Dedifferentiated amniotic fluid mesenchymal stem cell (primary cell): Measurements from ENCODE around the gene MTMR3.
"Not testable (repeated sequence)": the region's sequence is repeated elsewhere in the genome, so short reads cannot be mapped to it uniquely, and the experiment has no call there.

Source experiments
- DNase-seq: peaks from one replicate; pipeline ENCODE4 v3.0.0-alpha.2; 2016; ENCODE audit errors: extremely low spot score

MTMR3 gene

DNA sequence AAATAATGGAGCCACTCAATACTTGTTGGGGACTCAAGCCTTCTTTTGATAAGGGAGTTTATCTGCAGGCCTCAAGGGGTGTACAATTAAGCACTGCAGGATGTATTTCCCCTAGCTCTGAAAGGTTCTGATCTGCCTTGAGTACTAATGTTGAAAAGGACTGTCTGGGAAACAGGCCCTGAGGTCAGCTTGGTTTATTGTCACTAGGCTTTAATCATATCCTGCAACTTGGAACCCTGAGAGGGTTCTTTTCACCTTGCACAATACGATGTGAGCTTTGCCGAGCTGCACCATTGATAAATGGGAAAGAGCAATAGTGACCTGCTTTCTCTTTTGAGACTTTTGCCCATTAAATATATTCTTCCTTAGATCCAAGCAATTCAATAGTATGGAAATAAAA lies 165.7 kb downstream of the MTMR3 start:
- no peak for DNase-seq

DNA sequence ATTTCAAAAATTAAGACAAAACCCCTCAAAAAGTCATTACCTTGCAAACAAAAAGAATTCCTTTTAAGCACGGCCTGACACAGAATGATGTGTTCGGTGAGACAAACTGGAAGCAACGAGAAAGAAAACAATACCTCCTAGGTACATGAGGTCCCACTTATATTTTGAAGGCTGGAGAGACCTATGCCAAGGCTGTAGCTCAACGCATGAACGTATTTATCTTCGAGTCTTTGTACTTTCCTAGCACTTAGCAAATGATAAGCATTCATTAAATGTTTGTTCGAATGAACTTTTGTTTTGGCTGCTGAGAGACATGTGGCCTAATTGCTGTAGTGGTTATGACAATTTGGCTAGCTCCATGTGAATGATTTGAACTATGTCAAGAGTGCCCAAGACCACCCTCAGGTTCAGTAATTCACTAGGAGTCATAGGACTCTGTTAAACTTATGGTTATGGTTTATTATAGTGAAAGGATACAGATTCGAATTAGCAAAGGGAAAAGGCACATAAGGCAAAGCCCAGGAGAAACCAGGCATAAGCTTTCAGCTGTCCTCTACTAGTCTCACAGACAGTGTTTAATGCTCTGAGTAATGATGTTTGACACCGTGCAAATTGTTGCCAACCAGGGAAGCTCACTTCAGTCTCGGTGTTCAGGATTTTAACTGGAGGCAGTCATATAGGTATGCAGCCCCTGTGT lies 171.2 kb downstream of the MTMR3 start:
- no peak for DNase-seq

DNA sequence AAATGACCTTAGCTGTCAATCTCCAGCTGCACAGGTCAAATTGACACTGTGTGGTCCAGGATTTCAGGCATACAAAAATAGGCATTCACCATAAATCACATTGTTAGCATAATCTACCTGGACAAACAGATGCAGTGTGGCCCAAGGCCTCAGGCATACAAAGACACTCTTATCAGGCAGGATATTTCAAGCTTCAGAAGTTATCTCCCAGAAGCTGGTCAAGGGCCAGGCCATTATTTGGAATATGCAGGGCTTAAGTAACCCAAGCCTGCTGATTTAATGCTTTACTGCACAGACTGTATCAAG lies 171.7 kb downstream of the MTMR3 start:
- DNase-seq = no peak

DNA sequence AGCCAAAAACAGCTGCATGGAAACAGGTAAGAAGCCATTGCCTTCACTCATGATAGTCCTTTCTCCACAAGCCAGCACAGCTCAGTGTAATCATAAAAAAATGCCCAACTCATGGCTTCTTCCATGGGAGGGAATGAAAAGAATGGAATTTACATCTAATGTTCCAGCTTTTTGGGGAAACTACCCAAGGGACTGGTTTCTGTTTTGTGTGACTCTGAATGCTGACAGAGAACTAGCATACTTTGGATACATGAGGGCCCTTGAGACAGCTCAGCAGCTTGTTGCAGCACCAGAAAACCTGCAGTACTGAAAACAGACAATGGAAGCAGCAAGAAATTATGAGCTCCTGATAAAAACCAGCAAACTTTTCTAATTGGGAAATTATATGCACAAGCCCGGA lies 173.0 kb downstream of the MTMR3 start:
- no peak for DNase-seq

DNA sequence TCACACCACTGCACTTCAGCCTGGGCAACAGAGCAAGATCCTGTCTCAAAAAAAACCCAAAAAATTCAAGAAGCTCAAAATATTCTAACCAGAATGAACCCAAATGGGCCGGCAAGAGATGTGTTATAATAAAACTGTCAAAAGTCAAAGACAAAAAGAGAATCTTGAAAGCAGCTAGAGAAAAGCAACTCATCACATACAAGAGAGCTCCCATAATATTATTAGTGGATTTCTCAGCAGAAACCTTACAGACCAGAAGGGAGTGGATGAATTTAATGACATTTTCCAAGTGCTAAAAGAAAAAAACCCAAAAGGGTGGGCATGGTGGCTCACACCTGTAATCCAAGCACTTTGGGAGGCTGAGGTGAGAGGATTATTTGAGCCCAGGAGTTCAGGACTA lies 174.4 kb downstream of the MTMR3 start:
- DNase-seq = no peak

DNA sequence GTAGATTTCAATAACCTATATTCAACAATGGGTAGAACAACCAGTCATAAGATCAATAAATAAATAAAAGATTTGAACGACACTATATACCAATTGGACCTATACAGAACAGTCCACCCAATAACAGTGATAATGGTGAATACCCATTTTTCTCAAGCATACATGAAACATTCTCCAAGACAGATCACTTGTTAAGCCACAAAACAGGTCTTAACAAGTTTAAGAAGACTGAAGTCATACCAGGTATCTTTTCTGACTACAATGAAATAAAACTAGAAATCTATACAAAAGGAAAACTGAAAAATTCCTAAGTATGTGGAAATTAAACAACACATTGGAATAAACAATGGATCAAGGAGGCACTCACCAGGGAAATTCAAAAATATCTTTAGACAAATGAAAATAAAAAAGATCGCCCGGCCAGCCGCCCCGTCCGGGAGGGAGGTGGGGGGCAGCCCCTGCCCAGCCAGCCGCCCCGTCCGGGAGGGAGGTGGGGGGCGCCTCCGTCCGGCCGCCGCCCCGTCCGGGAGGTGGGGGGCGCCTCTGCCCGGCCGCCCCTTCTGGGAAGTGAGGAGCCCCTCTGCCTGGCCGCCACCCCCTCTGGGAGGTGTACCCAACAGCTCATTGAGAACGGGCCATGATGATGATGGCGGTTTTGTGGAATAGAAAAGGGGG lies 176.5 kb downstream of the MTMR3 start:
- DNase-seq = not testable (repeated sequence)

DNA sequence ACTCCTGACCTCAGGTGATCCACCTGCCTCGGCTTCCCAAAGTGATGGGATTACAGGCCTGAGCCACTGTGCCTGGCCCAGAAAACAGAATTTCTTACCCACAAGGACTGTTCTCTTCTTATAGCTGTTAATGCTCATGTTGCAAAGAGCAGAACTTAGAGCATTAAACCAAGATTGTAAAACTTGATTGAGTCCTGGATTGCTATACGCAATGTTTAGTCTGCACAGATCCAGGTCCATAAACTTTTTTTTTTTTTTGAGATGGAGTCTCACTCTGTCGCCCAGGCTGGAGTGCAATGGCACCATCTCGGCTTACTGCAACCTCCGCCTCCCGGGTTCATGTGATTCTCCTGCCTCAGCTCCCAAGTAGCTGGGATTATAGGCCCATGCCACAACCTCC lies 178.1 kb downstream of the MTMR3 start:
- DNase-seq = not testable (repeated sequence)

DNA sequence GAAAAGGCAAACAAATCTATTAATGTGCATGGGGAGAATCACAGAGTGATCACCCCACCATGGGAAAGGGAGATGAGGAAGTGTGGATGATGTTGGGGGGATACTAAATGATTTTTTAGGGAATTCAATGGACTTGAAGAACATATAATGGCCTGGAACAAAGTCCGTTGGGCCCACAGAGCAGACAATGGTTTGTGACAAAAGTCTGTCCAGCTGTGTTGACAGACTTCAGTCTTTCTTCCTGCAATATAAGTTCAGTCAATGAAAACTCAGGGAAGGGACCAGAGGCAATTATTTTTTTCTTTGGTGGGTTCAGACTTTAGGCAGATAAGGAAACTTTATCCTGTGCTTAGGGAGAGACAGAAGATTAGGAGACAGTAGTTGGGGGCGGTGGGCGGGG lies 179.3 kb downstream of the MTMR3 start:
- DNase-seq = no peak

DNA sequence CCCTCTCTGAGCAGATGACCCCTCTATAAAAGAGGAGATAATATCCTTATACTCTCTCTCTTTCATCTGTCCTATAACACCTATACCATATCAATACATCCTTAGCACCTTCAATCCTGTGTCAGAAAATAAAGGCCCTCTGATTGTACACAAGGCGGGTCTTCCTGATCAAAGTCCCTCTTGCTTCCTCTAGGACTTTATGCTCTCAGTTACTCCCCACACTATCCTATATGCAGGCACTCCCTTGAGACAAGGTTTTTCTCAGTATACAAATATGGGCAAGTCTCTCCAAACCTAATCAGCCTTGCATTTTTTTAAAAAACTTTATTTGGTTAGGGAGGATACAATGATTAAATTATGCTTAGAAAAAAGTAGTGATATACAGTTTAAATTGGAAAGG lies 180.0 kb downstream of the MTMR3 start:
- DNase-seq = no peak

DNA sequence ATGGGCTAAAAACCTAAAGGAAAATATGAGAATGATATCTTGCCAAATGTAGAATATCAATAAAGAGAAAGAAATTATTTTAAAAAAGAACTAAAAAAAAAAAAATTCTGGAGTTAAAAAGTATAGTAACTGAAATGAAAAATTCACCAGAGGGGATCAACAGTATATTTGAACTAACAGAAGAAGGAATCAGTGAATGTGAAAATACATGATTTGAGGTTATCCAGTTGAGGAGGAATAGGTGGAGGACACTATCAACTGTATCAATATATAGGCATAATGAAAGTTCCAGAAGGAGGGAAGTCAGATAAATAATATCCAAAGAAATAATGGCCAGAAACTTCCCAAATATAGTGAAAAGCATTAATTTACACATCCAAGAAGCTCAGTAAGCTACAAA lies 181.2 kb downstream of the MTMR3 start:
- no peak for DNase-seq

DNA sequence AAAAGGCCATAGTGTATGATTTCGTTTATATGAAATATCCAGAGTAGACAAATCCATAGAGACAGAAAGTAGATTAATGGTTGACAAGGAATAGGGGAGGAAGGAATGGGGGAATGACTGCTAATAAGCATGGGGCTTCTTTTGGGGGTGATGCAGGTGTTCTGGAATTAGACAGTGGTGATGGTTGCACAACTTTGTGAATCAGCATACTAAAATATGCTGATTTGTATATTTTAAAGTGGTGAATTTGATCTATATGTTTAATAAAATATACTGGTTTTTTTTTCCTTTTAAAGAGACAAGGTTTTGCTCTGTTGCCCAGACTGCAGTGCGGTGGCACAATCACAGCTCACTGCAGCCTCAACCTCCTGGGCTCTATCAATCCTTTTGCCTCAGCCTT lies 190.8 kb downstream of the MTMR3 start:
- DNase-seq = no peak

DNA sequence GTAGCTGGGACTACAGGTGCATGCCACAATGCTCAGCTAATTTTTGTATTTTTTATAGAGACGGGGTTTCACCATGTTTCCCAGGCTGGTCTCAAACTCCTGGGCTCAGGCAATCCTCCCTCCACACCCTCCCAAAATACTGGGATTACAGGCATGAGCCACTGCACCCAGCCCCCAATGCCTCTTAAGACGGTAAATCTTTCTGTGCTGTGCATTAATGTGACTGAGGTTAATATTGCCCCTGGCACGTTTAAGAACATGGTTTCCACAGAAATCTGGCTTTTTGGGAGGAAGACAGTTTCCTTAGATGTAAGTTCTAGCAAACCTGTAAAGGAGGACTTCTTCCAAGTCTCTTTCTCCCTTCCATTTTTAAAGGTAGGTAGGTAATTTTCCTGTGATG lies 191.2 kb downstream of the MTMR3 start:
- no peak for DNase-seq

DNA sequence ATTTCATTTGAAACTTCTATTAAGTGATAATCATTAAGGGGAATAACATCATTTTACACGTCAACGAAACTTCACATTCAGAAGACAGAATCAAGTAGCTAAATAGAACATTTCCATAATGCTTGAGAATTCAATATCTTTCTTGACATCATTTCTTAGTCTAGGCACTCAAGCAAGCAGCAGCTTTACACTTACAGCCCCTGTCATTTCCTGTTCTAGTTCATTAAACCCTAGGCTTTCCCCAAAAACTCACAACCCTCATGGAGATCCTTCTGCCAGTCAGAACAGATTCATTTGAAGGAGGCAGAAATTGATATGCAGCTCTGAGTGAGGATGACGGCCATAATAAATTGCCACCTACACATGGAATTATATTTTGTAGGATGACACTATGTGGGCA lies 192.0 kb downstream of the MTMR3 start:
- no peak for DNase-seq

DNA sequence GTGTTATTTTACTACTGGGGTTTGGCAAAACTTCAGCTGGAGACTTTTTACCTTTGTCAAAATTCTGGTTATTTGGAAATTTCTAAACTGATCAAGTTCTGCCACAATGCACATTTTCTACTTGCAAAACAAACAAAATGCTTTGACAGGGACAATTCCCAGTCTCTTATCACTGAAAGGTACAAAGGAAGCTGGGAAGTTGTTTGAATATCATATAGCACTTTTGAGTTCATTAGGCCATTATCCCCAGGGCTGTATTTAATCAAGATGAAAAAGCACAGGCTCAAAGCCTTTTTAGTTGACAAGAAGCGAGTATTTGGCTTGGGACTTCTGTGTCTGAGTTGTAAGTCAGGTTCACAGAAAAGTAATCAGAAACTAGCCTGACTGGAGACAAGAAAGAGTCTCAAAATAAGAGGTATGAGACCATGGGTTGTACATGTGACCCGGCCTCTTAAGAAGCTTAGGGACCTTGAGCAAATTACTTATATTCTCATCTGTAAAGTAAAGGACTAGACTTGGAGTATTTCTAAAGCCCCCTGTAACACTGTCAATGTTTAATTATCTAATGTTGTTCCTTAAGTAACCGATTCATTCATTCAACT lies 194.4 kb downstream of the MTMR3 start:
- no peak for DNase-seq

DNA sequence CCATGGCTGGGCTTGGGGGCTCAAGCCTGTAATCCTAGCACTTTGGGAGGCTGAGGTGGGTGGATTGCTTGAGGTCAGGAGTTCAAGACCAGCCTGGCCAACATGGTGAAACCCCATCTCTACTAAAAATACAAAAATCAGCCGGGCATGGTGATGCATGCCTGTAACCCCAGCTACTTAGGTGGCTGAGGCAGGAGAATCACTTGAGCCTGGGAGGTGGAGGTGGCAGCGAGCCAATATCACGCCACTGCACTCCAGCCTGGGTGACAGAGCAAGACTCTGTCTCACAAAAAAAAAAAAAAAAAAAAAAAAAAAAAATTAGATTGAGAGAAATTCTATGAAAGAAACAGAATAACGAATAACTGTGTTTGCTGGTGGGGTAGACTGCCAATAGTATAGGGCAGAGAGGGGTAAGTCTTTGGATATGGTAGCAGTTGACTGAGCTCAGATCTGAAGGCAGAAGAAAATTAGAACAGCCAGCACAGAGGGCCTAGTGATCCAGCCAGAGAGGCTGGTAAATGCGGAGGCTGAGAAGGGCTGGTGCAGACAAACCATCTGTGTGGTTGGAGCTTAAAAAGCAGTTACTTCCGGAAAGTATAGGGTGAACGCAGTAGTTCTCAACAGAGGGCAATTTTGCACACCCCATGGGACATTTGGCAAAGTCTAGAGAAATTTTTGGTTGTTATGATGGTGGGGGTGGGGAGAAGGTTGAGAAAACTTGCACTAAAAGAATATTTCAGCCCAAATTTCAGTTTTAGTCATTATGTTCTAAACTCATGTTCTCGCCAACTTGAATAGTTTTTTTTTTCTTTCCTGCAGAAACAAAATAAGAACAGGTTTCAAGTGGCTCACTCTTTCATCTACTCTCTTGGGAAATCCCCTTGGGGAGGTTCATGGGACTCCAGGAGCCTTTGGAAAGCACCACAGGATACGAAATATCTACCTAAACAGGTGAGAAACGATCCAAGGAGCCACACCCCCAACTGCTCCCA lies 195.6 kb downstream of the MTMR3 start:
- DNase-seq = no peak

DNA sequence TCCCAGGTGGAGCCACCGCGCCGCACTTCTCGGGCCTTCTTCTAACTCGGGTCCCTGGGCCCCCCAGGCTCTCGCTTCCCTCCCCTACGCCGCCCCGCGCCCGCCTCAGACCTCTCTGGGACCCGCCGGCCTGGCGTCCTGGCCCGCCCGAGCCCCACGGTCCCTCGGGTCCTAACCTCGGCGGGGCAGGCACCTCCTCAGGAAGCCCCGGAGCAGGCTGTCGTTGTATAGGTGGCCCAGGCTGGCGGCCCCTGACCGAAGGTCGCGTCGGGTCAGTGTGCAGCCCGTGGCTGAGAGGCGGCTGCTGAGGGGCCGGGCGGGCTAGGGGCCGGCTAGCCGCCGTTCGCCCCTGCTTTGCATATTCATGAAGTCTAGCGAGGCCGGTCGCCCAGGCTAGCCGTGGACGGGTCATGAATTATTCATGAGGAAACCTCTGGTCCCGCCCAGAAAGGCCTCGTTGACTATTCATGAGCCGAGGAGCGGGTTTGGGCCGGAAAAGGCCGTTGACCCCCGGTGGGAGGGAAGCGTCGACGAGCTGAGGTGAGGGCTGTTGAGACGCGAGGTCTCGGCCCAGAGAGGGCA lies 197.1 kb downstream of the MTMR3 start, which contains the start of gene HORMAD2:
Gene HORMAD2 (plus strand): TSS at position 513 of the 582 bp plus-strand sequence. CDS start 13,489 bp downstream, outside the sequence.
- no peak for DNase-seq
